Gastrocnemius medialis (tissue), 4 donors: ENCODE data around the gene CENPS. TPM values are rescaled to one million over a fixed set of nuclear protein-coding genes. Genes with fewer than 3 reads are reported as not detected.
"Not testable (repeated sequence)": the region's sequence is repeated elsewhere in the genome, so short reads cannot be mapped to it uniquely, and the experiment has no call there.

Experiments
- ATAC-seq, 2 donors: fragments of 150-250 bp; one replicate each; pipeline ENCODE4 v1.9.1; 2016
- DNase-seq, 2 donors: peaks; one replicate each; pipeline ENCODE4 v3.0.0-alpha.2; 2019
- H3K27ac ChIP-seq, 4 donors: fragments of 200-600 bp; sonication (generic); 1 replicate in 1 of 4; 2 replicates in 3 of 4; pipeline ENCODE4 v1.5.1; 2016 to 2018; ENCODE audit warnings: mild to moderate bottlenecking in 2 of 4, moderate library complexity in 1 of 4
- H3K27me3 ChIP-seq, 3 donors: fragments of 200-600 bp; sonication (generic) in 2 of 3; 1 replicate in 1 of 3; 2 replicates in 2 of 3; pipeline versions ENCODE4 v1.5.1 to v1.6.0; 2016 to 2019; ENCODE audit warnings: mild to moderate bottlenecking in 1 of 3, moderate library complexity in 1 of 3
- H3K36me3 ChIP-seq, 2 donors: fragments of 200-600 bp; sonication (generic) in 1 of 2; one replicate each; pipeline ENCODE4 v1.5.1; 2017 to 2018
- H3K4me1 ChIP-seq, 2 donors: fragments of 200-600 bp; sonication (generic) in 1 of 2; one replicate each; pipeline ENCODE4 v1.5.1; 2016 to 2017; ENCODE audit warnings: mild to moderate bottlenecking in 2 of 2
- H3K4me3 ChIP-seq, 4 donors: fragments of 200-600 bp; sonication (generic) in 3 of 4; 1 replicate in 1 of 4; 2 replicates in 3 of 4; pipeline ENCODE4 v1.5.1; 2016 to 2019; ENCODE audit warnings: mild to moderate bottlenecking in 2 of 4
- H3K9me3 ChIP-seq, 3 donors: fragments of 200-600 bp; sonication (generic) in 2 of 3; 1 replicate in 1 of 3; 2 replicates in 2 of 3; pipeline ENCODE4 v1.5.1; 2016 to 2019
- CTCF ChIP-seq, 5 experiments: fragments of 450-650 bp in 3 of 5; fragments of 200-600 bp in 2 of 5; sonication (generic) in 2 of 5; IDR thresholded peaks in 4 of 5; conservative IDR thresholded peaks in 1 of 5; 1 replicate in 4 of 5; 2 replicates in 1 of 5; pipeline ENCODE4 v1.5.1; 2016 to 2019; ENCODE audit warnings: antibody characterized with exemption in 5 of 5, mild to moderate bottlenecking in 3 of 5, moderate library complexity in 3 of 5
- POLR2A ChIP-seq, 2 donors: fragments of 450-650 bp; IDR thresholded peaks; one replicate each; pipeline ENCODE4 v1.6.1; 2017; ENCODE audit warnings: antibody characterized with exemption in 2 of 2, mild to moderate bottlenecking in 2 of 2, moderate library complexity in 2 of 2
- in situ Hi-C, 4 donors: fragments of 200-750 bp; cut with MboI; loops; one replicate each; pipeline versions ENCODE4 v1.15.0 to v1.8.0; 2017; ENCODE audit warnings: low sequenced_read_pairs in 4 of 4
- intact Hi-C: fragments of 100-400 bp; cut with DNase I; formaldehyde crosslinking; loops from one replicate; pipeline ENCODE4 v1.15.1; 2023; ENCODE audit warnings: low total_unique reads
- total RNA-seq, 4 donors: library from RNA; depleted of rRNA; stranded (reverse); fragments of >200 nt; gene quantifications; one replicate each; pipeline versions ENCODE4 v1.1.0 to v1.2.3, GENCODE V29; 2016

The CENPS gene
- total RNA-seq, 4 donors from 2014 or later, result 0.42 to 3.8 (median 2.9) TPM

GRCh38 chr1:10424034-10424433 is 6.2 kb upstream of the CENPS start:
- Histone ChIP-seq H3K4me3 (no peak overlapping the region), H3K4me1 (no peaks in the 10 kb centered on the region), H3K9me3 (no peaks in the 10 kb centered on the region), H3K27ac (no peak overlapping the region), H3K27me3 (no peaks in the 10 kb centered on the region), H3K36me3 (peaks cover 0 to 18% of the 10 kb centered on the region in 2 donors)
- DNase-seq (peak in 1 of 2 donors; percentile 39), ATAC-seq (peak in 1 of 2 donors; percentile 23)
- intact Hi-C loops, result no loop called here
- in situ Hi-C loops, result loop anchor here in 2 of 4 donors (10.0 kb wide), 1 partner anchor 49 kb away; no protein-coding TSS in a partner anchor
- TF ChIP-seq CTCF (IDR thresholded peaks at IDR 0.05 in 4 of 5, conservative IDR thresholded peaks at IDR 0.05 in 1 of 5) (no peak), POLR2A (IDR thresholded peaks at IDR 0.05) (no peak)

- peaks cover 0 to 12% of the 10 kb centered on the region in 2 donors for H3K36me3 ChIP-seq
- DNase-seq, result no peak
- ATAC-seq, result no peak
- no peaks in the 10 kb centered on the region for H3K9me3 ChIP-seq
- H3K4me3 ChIP-seq, result no peak overlapping the region
- no peak for TF ChIP-seq POLR2A (IDR thresholded peaks at IDR 0.05)
- TF ChIP-seq CTCF (IDR thresholded peaks at IDR 0.05 in 4 of 5, conservative IDR thresholded peaks at IDR 0.05 in 1 of 5), result no peak
- intact Hi-C loops, result no loop called here
- H3K27ac ChIP-seq, result no peak overlapping the region
- peaks cover 0 to 2% of the 10 kb centered on the region in 2 donors for H3K4me1 ChIP-seq
- H3K27me3 ChIP-seq, result no peaks in the 10 kb centered on the region
- in situ Hi-C loops, result loop anchor here in 3 of 4 donors (5.0 to 25.0 kb wide), 3 partner anchors 50 to 787 kb away; no protein-coding TSS in a partner anchor
Measured at GRCh38 chr1:10424651-10425050, 5.6 kb upstream of the CENPS start.

- H3K36me3 ChIP-seq, DNase-seq, H3K4me1 ChIP-seq, intact Hi-C loops, H3K27ac ChIP-seq, H3K27me3 ChIP-seq, ATAC-seq, H3K9me3 ChIP-seq, H3K4me3 ChIP-seq: not testable (repeated sequence)
- in situ Hi-C loops, result loop anchor here in 3 of 4 donors (5.0 to 25.0 kb wide), 3 partner anchors 51 to 789 kb away; no protein-coding TSS in a partner anchor
Measured at GRCh38 chr1:10425826-10426534, 4.3 kb upstream of the CENPS start.

GRCh38 chr1:10426535-10426848 is 3.7 kb upstream of the CENPS start:
- in situ Hi-C loops, result loop anchor here in 3 of 4 donors (5.0 to 25.0 kb wide), 3 partner anchors 52 to 789 kb away; no protein-coding TSS in a partner anchor
- ATAC-seq, DNase-seq, H3K4me3 ChIP-seq, H3K27me3 ChIP-seq, intact Hi-C loops, H3K27ac ChIP-seq, H3K9me3 ChIP-seq, H3K36me3 ChIP-seq: not testable (repeated sequence)
- peaks cover 7 to 12% of the 10 kb centered on the region in 2 donors for H3K4me1 ChIP-seq

GRCh38 chr1:10428984-10429383 is 1.2 kb upstream of the CENPS start:
- in situ Hi-C loops, result loop anchor here in 3 of 4 donors (5.0 to 25.0 kb wide), 3 partner anchors 54 to 792 kb away; no protein-coding TSS in a partner anchor

More at GRCh38 chr1:10428984-10429383, 1.2 kb upstream of the CENPS start:
- Histone ChIP-seq H3K27ac (no peak overlapping the region), H3K4me3 (no peak overlapping the region), H3K9me3 (no peaks in the 10 kb centered on the region), H3K27me3 (no peaks in the 10 kb centered on the region), H3K4me1 (peaks cover 8 to 14% of the 10 kb centered on the region in 2 donors), H3K36me3 (no peaks in the 10 kb centered on the region)
- intact Hi-C loops, result loop anchor here (1.0 to 2.0 kb wide), 4 partner anchors 52 to 802 kb away; no protein-coding TSS in a partner anchor
- DNase-seq, result no peak
- no peak for ATAC-seq
- TF ChIP-seq POLR2A (IDR thresholded peaks at IDR 0.05) (no peak), CTCF (IDR thresholded peaks at IDR 0.05 in 4 of 5, conservative IDR thresholded peaks at IDR 0.05 in 1 of 5) (no peak)
